Suppressor macrophage treated with lipopolysaccharide for 4 hours (primary cell): Measurements from ENCODE around the gene ZNF440.
A peak's percentile ranks its signal among the peaks of the same experiment; 100 is the strongest.
"Not testable (repeated sequence)": the region's sequence is repeated elsewhere in the genome, so short reads cannot be mapped to it uniquely, and the experiment has no call there.

ENCODE experiments used
- DNase-seq: peaks from one replicate; pipeline ENCODE4 v3.0.0-alpha.2; 2020

Gene ZNF440

DNA sequence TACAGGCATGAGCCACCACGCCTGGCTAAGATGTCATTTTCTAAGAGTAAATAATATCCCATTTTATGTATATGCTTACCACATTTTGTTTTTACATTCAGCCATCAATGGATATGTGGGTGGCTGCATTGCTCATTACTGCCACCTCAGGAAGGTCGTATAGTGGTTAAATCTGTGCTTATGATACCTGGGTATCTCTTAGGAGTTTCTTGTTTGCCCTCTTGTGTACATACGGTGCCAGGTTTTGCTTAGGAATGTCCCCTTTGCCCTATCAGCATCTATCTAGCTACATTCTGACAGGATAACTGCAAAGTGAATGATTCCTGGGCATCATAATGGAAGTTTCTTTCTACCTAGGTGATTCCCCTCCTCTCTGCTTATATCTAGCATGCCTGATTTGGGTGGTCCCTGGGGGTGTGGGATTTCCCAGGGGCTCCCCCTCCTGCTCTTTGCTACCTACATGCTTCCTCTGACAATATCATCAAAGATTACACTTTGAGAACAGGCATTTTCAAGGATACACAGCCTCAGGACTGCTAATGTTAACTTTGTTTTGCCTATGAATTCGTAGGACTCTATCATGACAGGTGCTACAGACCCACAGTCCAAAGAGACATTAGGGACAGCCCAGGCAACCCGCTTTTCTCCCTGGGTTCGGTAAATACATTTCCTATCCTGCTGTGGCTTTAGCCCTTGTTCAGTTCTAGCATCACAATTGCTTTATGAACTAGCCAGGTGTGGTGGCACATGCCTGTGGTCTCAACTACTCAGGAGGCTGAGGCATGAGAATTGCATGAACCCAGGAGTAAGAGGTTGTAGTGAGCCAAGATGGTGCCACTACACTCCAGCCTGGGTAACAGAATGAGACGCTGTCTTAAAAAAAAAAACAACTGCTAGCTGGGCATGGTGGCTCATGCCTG is 15.1 kb downstream of the ZNF440 start:
- DNase-seq = not testable (repeated sequence)

DNA sequence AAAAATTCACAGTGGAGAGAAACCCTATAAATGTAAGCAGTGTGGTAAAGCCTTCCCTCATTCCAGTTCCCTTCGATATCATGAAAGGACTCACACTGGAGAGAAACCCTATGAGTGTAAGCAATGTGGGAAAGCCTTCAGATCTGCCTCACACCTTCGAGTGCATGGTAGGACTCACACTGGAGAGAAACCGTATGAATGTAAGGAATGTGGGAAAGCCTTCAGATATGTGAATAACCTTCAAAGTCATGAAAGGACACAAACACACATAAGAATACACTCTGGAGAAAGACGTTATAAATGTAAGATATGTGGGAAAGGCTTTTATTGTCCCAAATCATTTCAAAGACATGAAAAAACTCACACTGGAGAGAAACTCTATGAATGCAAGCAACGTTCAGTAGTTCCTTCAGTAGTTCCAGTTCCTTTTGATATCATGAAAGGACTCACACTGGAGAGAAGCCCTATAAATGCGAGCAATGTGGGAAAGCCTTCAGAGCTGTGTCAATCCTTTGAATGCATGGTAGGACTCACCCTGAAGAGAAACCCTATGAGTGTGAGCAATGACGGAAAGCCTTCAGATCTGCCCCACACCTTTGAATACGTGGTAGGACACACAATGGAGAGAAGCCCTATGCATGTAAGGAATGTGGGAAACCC is 18.3 kb downstream of the ZNF440 start:
- DNase-seq = no peak

DNA sequence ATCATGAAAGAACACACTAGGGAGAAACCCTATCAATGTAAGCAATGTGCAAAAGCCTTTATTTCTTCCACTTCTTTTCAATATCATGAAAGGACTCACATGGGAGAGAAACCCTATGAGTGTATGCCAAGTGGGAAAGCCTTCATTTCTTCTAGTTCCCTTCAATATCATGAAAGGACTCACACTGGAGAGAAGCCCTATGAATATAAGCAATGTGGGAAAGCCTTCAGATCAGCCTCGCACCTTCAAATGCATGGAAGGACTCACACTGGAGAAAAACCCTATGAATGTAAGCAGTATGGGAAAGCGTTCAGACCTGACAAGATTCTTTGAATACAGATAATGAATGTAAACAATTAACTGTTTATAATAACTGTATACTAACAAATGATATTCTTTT is 19.5 kb downstream of the ZNF440 start:
- no peak for DNase-seq

DNA sequence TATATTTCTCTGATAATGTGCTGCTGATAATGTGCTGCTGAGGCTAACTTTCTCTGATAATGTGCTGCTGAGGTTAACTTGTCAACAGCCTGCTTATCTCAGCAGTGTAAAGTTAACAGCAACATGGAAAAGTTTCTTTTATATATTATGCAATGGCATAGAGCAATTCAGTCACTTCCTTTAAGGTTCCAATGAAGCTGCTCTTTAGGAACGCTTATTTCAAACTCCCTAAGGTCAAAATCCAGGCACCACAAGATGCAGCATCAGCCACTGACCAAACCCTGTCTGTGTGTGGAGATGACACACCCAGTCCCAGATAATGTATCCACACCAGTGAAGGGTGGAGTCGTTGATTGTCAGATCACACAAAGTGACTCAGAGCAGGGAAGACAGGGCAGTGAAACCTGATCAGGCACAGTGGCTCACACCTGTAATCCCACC is 21.6 kb downstream of the ZNF440 start:
- not testable (repeated sequence) for DNase-seq

DNA sequence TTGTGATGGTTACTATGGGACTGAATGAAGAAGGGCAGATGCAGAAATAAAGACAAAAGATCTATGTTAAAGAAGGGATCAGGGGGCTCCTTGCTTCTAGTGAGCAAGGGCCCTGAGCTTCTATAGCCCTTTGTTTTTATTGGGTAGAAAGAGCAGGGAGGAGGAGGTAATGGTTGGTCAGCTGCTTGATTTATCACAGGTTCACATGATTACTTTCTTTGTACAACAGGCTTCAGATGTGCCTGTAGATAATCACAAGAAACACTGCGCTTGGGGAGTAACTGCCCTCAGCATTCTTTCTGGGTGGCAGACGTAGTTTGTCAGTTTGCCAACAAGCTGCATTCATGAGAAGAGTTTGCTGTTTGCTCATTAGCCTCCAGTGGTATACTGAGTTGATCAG is 29.6 kb downstream of the ZNF440 start:
- no peak for DNase-seq

DNA sequence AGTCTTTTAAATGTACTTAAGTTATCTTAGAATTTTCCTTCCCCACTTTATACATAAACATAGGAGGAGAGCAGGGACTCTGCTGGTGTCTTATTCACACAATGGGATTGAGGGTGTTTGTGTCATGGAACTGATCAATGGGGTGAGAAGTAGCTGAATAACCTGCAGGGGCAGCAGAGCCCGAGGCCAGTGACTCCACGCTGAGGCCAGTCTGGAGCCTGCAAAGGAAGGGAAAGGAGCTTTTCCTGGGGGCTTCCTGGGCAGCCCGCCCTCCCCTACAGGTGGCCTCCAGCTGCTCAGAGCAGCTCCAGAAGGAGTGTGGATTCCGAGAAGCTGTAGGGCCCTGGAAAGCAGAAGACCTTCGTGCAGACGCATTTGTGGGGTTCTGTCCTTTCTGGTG is 33.5 kb downstream of the ZNF440 start:
- DNase-seq = not testable (repeated sequence)

DNA sequence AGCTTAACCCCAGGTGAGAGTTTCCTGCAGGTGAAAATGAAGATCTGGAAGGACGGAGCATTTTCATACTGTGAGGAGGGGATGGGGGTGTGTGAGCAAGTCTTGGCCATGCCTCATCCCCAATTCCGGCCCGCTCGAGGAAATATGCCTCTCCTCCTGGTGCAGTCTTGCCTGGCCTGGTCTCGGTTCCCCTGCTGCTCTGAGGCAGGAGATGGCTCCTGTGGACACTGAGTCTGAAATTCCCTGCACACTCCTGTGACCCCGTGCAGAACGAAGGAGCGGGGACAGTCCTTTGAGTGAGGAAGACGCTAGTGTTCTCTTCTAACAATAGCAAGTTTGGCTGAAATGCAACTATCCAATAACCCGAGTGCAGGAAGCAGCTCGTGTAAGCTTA is 34.1 kb downstream of the ZNF440 start:
- no peak for DNase-seq

DNA sequence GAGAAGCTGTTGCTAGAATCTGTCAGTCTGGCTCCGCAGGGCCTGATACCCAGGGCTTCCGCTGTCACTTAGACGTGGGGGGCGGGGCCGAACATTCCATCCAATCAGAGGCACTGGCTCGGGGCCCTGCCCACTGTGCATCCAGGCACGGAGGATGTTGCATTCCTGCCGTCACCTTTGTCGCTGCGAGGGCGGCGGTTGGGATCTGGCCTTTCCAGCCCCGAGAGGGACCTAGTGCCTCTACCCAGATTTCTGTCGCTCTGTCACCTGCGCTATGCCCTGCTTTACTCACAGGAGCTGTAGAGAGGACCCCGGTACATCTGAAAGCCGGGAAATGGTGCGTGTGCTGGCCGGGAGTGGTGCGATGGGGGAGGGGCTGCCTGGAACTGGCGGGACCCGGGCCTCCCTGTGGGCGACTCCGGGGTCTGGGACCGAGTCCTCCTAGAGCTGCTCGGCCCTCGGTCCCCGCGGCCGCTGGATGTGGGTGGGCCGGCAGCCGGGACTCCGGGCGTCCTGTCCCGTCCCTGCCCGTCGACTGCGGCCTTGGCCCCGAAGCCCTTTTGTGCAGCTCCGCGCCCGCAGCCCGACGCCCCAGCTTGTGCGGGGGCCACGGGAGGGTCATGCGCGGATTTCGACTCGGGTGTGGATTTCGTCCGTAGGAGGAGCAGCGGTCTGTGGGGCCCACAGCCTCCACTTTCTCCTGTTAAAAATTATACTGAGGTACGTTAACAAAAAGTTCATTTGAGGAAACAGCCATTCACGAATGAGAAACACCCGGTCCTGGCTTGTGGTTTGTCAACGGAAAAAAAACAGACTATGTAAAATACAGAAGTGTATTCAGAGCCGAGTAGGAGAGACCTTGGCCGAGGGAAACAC is 34.8 kb downstream of the ZNF440 start, which contains the start of gene ZNF439:
ZNF439 (plus strand) TSS at position 133 of the 876 bp plus-strand sequence; CDS start at position 275, 142 bp downstream.
- DNase-seq = peak; percentile 70

DNA sequence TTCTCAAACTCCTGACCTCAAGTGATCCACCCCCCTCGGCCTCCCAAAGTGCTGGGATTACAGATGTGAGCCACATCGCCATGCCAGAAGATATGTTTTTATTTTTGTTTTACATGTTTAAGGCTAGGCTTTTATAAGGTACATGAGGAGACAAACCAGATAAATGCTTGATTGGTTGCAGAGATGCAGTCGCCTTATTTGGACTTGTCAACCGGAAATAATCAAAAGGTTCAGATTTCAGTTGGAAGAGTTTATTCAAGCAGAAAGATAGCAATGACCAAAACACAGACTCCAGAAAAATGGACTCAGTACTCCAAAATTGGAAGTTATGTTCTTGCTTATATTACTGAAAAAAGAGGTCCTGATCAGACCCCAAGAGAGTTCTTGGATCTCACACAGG is 36.2 kb downstream of the ZNF440 start:
- not testable (repeated sequence) for DNase-seq

DNA sequence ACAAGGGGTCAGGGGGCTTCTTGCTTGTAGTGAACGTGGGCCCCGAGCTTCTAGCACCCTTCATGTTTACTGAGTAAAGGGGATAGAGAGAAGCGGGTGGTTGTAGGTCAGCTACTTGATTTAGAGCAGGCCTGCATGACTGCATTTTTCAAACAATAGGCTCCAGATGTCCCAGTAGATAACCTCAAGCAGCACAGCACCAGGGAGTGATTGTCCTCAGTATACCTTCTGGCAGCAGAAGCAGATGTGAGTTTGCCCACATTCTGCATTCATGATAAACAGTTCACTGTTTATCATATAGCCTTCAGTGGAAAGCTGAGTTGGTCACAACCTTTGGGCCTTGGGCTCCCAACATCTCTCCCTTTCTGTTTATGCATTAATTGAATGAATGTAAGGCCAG is 39.3 kb downstream of the ZNF440 start:
- DNase-seq = no peak

DNA sequence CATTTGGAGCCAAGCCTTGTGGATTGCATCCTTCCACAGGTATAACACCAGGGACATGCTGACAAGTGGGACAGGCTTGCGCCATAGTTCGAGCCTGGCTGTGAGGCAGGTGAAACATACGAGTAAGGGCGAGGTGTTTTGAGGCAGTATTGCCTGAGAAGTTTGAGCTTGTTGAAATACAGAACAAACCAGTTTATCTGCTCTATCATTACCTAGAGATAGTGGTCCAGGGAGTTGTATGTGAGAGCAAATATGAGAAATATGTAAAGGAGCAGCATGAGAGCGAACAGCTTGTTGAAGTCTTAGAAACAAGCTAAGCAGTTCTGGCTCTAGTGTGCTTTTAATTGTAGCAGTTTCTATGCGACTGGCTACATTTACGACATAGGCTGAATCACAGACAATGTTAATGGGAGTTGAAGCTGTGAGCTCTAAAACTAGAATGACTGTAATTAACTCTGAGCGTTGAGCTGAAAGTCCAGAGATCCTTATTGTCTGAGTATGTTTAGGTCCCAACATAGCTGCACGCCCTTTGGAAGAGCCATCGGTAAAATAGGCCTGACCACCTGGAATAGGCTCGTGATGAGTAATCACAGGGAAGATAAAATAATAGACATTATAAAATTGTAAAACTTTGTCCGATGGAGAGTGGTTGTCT is 42.6 kb downstream of the ZNF440 start:
- no peak for DNase-seq

DNA sequence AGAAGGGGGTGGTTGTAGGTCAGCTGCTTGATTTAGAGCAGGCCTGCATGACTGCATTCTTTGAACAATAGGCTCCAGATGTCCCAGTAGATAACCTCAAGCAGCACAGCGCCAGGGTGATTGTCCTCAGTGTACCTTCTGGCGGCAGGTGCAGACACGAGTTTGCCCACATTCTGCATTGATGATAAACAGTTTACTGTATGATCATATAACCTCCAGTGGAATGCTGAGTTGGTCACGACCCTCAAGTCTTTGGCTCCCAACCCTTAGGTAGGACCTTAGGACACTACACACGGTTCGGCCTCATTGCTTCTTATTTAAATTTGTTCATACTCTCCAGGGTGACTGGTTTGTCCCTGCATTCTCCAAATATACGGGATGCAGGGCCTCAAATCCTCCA is 46.6 kb downstream of the ZNF440 start:
- no peak for DNase-seq

DNA sequence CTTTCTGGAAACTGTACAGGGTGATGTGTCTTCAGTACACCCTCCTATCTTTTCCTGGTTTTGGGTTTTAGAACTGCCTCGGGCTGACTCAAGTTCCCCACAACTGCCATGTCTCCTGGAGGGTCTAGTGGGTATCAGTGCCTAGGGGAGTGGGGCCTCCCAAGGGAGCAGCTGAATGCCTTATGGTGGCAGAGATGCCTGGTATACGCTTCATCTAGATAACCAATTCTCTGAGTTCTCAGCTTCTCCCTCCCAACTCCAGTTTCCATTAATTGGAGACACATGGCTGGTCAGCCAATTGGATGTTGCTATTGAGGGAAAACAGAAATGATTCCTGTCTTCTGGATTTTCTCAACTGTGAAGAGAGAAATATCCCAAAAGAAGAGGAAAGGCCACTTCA is 47.2 kb downstream of the ZNF440 start:
- no peak for DNase-seq

DNA sequence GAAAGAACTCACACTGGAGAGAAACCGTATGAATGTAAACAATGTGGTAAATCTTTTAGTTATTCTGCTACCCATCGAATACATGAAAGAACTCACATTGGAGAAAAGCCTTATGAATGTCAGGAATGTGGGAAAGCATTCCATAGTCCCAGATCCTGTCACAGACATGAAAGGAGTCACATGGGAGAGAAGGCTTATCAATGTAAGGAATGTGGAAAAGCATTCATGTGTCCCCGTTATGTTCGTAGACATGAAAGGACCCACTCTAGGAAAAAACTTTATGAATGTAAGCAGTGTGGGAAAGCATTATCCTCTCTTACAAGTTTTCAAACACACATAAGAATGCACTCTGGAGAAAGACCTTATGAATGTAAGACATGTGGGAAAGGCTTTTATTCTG is 53.7 kb downstream of the ZNF440 start:
- DNase-seq = not testable (repeated sequence)

DNA sequence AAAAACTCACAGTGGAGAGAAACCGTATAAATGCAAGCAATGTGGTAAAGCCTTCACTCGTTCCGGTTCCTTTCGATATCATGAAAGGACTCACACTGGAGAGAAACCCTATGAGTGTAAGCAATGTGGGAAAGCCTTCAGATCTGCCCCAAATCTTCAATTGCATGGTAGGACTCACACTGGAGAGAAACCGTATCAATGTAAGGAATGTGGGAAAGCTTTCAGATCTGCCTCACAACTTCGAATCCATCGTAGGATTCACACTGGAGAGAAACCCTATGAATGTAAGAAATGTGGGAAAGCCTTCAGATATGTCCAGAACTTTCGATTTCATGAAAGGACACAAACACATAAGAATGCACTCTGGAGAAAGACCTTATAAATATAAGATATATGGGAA is 54.1 kb downstream of the ZNF440 start:
- DNase-seq = no peak

DNA sequence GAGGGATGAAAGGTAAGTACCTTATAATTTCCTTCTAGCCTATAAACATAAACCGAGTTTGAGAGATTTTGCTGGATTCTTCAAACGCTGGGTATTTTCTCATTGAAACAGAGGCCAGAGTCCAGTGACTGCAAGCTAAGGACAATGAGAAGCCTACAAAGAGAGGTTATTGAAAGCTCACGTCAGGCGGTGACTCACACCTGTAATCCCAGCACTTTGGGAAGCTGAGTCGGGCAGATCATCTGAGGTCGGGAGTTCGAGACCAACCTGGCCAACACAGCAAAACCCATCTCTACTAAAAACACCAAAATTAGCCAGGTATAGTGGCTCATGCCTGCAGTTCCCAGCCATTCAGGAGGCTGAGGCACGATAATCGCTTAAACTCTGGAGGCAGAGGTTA is 58.6 kb downstream of the ZNF440 start:
- DNase-seq = no peak

DNA sequence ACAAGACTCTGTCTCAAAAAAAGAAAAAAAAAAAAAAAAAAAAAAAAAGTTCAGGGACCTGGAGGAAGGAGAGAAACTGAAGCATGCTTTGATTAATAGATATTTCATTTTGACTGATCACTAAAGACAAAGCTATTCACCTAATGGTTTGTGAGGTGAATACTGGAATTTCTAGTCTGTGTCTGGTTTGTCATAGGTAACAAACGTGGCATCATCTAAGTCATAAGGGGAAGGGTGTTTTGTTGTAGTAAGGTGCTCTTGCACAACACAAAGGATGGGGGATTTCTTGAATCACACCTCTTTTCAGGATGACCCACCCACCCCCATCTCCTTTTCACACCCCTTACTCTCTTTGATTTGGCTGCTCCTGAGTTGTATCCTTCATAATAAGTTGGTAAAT is 59.7 kb downstream of the ZNF440 start:
- DNase-seq = no peak

DNA sequence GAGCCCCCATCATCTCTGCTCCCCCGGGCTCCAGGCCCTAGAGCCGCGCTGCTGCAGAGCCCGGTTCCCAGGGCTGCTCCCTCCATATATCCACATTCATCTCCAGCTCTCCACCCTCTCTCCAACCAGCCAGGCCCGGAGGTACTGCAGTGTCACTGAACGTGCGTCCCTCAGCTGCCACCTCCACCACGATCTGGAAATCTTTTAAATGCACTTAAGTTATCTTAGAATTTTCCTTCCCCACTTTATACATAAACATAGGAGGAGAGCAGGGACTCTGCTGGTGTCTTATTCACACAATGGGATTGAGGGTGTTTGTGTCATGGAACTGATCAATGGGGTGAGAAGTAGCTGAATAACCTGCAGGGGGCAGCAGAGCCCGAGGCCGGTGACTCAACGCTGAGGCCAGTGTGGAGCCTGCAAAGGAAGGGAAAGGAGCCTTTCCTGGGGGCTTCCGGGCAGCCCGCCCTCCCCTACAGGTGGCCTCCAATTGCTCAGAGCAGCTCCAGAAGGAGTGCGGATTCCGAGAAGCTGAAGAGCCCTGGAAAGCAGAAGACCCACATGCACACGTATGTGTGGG is 65.7 kb downstream of the ZNF440 start:
- peak; percentile 9 for DNase-seq

DNA sequence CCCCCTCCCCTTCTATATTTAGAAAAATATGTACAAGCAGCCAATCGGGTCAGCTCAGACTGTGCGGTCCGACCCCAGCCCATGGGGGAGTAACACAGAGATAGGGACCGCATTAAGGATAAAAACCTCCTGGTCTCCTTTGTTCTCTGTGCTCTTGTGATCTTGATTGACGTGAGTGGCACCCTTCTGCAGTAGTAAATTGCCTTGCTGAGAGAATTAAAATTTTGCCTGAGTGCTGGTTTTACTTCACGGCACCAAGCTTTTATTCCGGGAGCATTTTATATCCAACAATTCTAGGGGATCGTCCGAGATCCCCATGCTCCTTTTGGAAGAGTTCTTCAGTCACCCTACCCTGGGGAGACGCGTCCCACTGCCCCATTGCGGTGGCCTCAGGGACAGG is 66.5 kb downstream of the ZNF440 start:
- DNase-seq = no peak

DNA sequence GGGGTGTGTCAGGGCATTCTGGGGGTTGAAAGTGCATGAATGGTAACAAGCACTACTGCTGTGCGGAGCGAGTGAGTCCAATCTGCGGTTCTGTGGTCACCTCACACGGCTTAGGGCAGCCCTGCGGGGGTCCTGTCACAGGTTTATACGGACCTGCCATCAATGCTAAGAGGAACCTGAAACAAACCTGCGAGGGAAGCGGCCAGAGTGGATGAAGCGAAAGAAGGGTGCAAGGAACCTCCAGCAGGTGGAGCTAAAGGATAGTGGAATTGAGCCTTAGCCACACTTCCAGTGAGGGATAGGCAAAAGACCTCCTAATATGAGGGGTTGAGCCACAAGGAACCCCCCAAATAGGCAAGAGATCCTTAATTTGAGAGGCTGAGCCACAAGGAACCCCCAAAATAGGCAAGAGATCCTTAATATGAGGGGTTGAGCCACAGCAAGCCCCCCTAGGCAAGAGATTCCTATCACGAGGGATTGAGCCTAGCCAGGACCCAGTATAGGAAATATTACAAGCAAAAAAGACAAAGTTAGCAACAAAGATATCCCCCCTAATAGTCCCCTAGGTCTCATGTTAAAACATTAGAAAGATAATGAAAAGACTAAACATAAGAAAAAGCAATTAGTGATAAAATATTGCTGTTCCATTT is 67.2 kb downstream of the ZNF440 start:
- peak; percentile 71 for DNase-seq

DNA sequence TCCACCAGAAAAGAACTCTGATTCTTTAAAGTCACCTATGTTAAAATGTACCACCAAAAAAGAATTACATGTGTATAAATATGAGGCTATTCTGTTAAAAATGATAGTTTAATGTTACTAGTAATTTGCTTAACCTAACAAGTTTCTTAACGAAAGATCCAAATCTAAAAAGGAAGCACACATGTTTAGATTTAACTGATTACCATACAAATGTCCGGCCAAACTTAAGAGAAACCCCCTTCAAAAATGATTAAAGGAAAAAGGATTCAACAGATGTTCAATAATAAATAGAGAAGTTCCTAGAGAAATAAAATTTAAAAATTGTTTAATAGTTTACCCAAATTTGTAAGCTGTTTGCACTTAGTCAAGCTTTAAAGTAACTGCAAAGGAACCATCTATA is 68.5 kb downstream of the ZNF440 start:
- DNase-seq = no peak
